Vagina (tissue), 2 donors: ENCODE results near the gene PIGV. TPM values are rescaled to one million over a fixed set of nuclear protein-coding genes. Genes with fewer than 3 reads are reported as not detected.

Source experiments
- DNase-seq, 2 donors: peaks; one replicate each; pipeline ENCODE4 v3.0.0-alpha.2; 2017; ENCODE audit errors: extremely low spot score in 2 of 2
- H3K27ac ChIP-seq: fragments of 200-600 bp; sonication (generic); one replicate; pipeline ENCODE4 v1.5.1; 2019
- H3K27me3 ChIP-seq: fragments of 200-600 bp; sonication (generic); one replicate; pipeline ENCODE4 v1.5.1; 2019
- H3K36me3 ChIP-seq, 2 donors: fragments of 200-600 bp; sonication (generic); one replicate each; pipeline ENCODE4 v1.5.1; 2017 to 2019
- H3K4me1 ChIP-seq: fragments of 200-600 bp; sonication (generic); one replicate; pipeline ENCODE4 v1.5.1; 2019
- H3K4me3 ChIP-seq, 2 donors: fragments of 200-600 bp; sonication (generic); 1 replicate in 1 of 2; 2 replicates in 1 of 2; pipeline ENCODE4 v1.5.1; 2016 to 2019
- H3K9me3 ChIP-seq: fragments of 200-600 bp; sonication (generic); one replicate; pipeline ENCODE4 v1.5.1; 2019
- POLR2A ChIP-seq, 2 donors: fragments of 450-650 bp; IDR thresholded peaks; one replicate each; pipeline ENCODE4 v1.6.1; 2017; ENCODE audit warnings: antibody characterized with exemption in 2 of 2, mild to moderate bottlenecking in 2 of 2, moderate library complexity in 2 of 2
- POLR2AphosphoS5 ChIP-seq, 2 donors: sonication (generic); formaldehyde crosslinking; IDR thresholded peaks; one replicate each; pipeline ENCODE4 v1.9.0; 2017; ENCODE audit warnings: antibody characterized with exemption in 2 of 2, mild to moderate bottlenecking in 2 of 2, low read depth in 1 of 2; ENCODE audit not compliant: insufficient read depth in 1 of 2
- intact Hi-C: fragments of 100-400 bp; cut with DNase I; formaldehyde crosslinking; loops from one replicate; pipeline ENCODE4 v1.15.1; 2023
- total RNA-seq: library from RNA; depleted of rRNA; stranded (reverse); fragments of >200 nt; gene quantifications from one replicate; pipeline ENCODE4 v1.2.3, GENCODE V29; 2016
- TF ChIP-seq, protein P1 (sequence below), 3 experiments: fragments of 450-650 bp in 2 of 3; fragments of 200-600 bp in 1 of 3; sonication (generic) in 1 of 3; IDR thresholded peaks; one replicate each; pipeline ENCODE4 v1.5.1; 2017 to 2019; ENCODE audit warnings: antibody characterized with exemption in 3 of 3, mild to moderate bottlenecking in 2 of 3, moderate library complexity in 2 of 3

The PIGV gene
- total RNA-seq, 1 donor from 2014 or later: 8.1 TPM

DNA sequence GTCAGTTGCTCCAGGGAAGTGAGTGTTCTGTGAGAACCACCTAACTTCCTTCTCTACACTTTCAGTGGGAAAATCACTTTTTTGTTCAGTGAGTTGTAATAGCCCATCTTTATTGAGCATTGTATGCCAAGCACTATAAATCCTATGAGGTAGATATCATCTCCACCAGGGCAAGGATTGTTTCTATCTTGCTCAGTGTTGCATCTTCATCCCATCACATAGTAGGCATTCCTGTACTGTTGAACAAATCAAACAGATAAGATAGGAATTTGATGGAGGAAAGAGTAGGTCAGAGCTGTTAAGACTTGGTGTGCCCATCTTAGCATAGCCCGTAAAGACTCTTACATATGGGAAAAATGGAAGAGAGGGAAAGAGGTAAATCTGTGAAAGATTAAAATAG lies 2.9 kb upstream of the PIGV start:
- DNase-seq: no peak
- no peaks in the 10 kb centered on the region for H3K27me3 ChIP-seq
- peak overlapping the region; percentile 97 for H3K27ac ChIP-seq
- peaks cover 0 to 20% of the 10 kb centered on the region in 2 donors for H3K36me3 ChIP-seq
- intact Hi-C loops: no loop called here
- H3K9me3 ChIP-seq: no peaks in the 10 kb centered on the region
- TF ChIP-seq, protein P1, sequence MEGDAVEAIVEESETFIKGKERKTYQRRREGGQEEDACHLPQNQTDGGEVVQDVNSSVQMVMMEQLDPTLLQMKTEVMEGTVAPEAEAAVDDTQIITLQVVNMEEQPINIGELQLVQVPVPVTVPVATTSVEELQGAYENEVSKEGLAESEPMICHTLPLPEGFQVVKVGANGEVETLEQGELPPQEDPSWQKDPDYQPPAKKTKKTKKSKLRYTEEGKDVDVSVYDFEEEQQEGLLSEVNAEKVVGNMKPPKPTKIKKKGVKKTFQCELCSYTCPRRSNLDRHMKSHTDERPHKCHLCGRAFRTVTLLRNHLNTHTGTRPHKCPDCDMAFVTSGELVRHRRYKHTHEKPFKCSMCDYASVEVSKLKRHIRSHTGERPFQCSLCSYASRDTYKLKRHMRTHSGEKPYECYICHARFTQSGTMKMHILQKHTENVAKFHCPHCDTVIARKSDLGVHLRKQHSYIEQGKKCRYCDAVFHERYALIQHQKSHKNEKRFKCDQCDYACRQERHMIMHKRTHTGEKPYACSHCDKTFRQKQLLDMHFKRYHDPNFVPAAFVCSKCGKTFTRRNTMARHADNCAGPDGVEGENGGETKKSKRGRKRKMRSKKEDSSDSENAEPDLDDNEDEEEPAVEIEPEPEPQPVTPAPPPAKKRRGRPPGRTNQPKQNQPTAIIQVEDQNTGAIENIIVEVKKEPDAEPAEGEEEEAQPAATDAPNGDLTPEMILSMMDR (IDR thresholded peaks at IDR 0.05): no peak
- TF ChIP-seq POLR2A (IDR thresholded peaks at IDR 0.05) (no peak), POLR2AphosphoS5 (IDR thresholded peaks at IDR 0.05; ENCODE audit: insufficient read depth in 1 of 2, low read depth in 1 of 2) (no peak)
- H3K4me1 ChIP-seq: peaks cover 54% of the 10 kb centered on the region
- H3K4me3 ChIP-seq: no peak overlapping the region

DNA sequence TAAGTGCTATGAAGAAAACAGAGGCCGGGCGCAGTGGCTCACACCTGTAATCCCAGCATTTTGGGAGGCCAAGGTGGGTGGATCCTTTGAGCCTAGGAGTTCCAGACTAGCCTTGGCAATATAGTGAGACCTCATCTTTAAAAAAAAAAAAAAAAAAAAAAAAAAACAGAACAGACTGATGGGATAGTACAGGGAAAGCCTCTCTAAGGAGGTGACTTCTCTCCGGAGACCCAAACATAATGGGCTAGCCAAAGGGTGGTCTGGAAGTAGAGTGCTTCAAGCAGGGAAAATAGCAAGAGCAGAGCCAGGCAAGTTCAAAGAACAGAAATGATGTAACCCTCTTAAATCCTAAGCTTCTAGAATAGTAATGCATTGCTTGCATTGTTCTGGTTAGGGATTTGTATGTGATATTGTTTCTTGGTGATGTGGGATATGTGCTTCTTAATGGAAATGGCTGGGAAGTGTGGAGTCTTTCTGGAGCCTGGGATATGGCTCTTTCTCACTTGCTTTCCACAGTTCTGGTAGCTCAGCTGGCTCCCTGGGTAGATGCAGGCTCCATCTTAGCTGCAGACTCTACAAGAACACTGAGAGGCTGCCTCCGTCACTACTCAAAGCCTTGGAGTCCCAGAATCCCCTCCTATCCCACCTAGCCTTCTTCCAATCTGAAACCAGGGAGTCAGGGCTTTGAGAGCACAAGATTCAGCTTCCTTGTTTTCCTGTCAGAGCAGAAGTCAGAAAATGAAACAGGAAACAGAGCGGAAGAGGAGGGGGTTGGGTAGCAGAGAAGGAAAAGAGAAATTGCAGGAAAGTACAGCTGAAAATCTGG lies 1.9 kb upstream of the PIGV start:
- no peak for DNase-seq
- Histone ChIP-seq H3K27ac (peak overlapping the region; percentile 97), H3K4me3 (no peak overlapping the region), H3K27me3 (no peaks in the 10 kb centered on the region), H3K4me1 (peaks cover 54% of the 10 kb centered on the region), H3K36me3 (peaks cover 0 to 11% of the 10 kb centered on the region in 2 donors), H3K9me3 (no peaks in the 10 kb centered on the region)
- intact Hi-C loops: loop anchor here (1.0 to 2.0 kb wide), 2 partner anchors 37 to 93 kb away; no protein-coding TSS in a partner anchor
- TF ChIP-seq POLR2AphosphoS5 (IDR thresholded peaks at IDR 0.05; ENCODE audit: insufficient read depth in 1 of 2, low read depth in 1 of 2) (no peak), POLR2A (IDR thresholded peaks at IDR 0.05) (no peak)
- TF ChIP-seq, protein P1 (IDR thresholded peaks at IDR 0.05): no peak

DNA sequence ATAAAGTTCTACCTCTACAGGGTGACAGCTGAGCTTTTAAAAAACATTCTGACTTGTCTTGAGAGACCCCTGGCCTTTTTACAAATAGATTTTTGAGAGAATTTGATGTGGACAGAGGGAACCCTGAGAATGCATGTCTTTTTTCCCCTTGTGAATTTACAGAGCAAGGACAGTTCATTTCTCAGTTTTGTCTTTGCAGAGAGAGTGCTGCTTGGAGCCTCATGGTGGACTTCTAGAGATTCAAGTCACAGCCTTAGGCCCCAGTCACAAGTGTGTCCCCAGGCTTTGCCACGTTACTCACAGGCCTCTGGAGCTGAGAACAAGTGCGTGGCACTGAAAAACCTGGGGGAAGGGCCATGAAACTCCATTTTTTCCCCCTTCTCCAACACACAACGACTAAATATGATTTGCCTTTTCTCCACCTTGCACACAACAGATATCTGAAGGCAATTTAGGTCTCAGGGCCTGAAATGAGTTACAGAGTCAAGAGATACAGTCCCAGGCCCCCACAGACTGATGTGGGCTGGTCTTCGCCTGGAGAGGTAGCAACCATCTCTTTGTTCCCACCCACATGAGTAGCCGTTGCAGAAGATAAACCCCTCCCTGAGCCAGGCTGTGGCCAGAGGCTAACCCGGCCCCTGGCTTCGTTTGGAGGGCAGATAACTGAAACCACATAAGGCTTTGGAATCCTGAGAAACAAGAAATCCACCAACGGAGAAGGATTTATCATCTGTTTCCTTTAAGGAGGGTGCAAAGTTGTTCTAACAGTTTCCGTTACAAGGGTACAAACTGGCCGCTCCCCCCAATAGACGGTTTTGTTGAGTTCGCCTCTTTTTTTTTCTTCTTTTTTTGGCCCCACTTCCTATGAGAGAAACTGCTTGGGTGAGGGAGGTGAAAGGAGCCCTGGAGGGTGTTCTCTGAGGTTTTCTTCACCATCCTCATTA lies 1.0 kb upstream of the PIGV start:
- peaks cover 54% of the 10 kb centered on the region for H3K4me1 ChIP-seq
- no peaks in the 10 kb centered on the region for H3K27me3 ChIP-seq
- TF ChIP-seq, protein P1 (IDR thresholded peaks at IDR 0.05): no peak
- TF ChIP-seq POLR2A (IDR thresholded peaks at IDR 0.05): peak in 1 of 2 donors; percentile 13
- no peak for TF ChIP-seq POLR2AphosphoS5 (IDR thresholded peaks at IDR 0.05; ENCODE audit: insufficient read depth in 1 of 2, low read depth in 1 of 2)
- intact Hi-C loops: loop anchor here (1.0 to 2.0 kb wide), 2 partner anchors 37 to 94 kb away; no protein-coding TSS in a partner anchor
- no peak for DNase-seq
- H3K36me3 ChIP-seq: peaks cover 0 to 4% of the 10 kb centered on the region in 2 donors
- H3K9me3 ChIP-seq: no peaks in the 10 kb centered on the region
- peak overlapping the region; percentile 97 for H3K27ac ChIP-seq
- peak overlapping the region; percentile 60 to 62 for H3K4me3 ChIP-seq

DNA sequence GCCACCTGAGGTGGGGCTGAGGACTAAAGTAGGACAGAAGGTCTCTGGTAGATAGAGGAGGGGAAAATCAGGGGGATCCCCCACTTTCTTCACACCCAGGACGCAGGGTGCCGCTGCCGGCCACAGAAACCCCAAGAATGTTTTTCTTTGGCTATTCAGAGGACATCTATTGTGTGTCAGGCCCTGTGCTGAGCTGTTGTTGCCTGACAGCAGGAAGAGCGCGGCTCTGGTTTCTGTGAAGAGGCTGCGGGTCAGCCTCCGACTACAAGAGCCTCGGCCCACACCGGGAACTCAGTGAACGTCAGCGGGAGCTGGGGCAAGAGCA lies 407 bp upstream of the PIGV start:
- peaks cover 0 to 3% of the 10 kb centered on the region in 2 donors for H3K36me3 ChIP-seq
- no peaks in the 10 kb centered on the region for H3K27me3 ChIP-seq
- intact Hi-C loops: loop anchor here (2.0 kb wide), 1 partner anchor 95 kb away; no protein-coding TSS in a partner anchor
- H3K4me1 ChIP-seq: peaks cover 54% of the 10 kb centered on the region
- no peak for DNase-seq
- H3K9me3 ChIP-seq: no peaks in the 10 kb centered on the region
- H3K27ac ChIP-seq: peak overlapping the region; percentile 97
- no peak for TF ChIP-seq POLR2AphosphoS5 (IDR thresholded peaks at IDR 0.05; ENCODE audit: insufficient read depth in 1 of 2, low read depth in 1 of 2)
- no peak for TF ChIP-seq POLR2A (IDR thresholded peaks at IDR 0.05)
- TF ChIP-seq, protein P1 (IDR thresholded peaks at IDR 0.05): no peak
- peak overlapping the region; percentile 60 to 62 for H3K4me3 ChIP-seq
